PC-9 (cell line): Measurements from ENCODE around the gene EPSTI1.

Experiments used
- CTCF ChIP-seq: fragments of 200-600 bp; sonication (generic); conservative IDR thresholded peaks from 2 replicates; pipeline ENCODE4 v1.6.1; 2017; ENCODE audit warnings: mixed run types, antibody characterized with exemption, mild to moderate bottlenecking, moderate library complexity
- EZH2 ChIP-seq: fragments of 200-600 bp; sonication (generic); IDR thresholded peaks from 2 replicates; pipeline ENCODE4 v1.8.0; 2017; ENCODE audit warnings: antibody characterized with exemption, low read depth

GRCh38 chr13:43022934-43023288 lies 30.9 kb upstream of the EPSTI1 start:
- no peak for TF ChIP-seq CTCF
- TF ChIP-seq EZH2 = no peak
